BLaER1 (cell line): Measurements from ENCODE around the gene TAF10.

Experiments
- H3K27ac ChIP-seq: shearing (Covaris generic); formaldehyde crosslinking; 2 replicates; pipeline ENCODE4 v1.8.1; 2022
- H3K27me3 ChIP-seq: shearing (Covaris generic); formaldehyde crosslinking; 2 replicates; pipeline ENCODE4 v1.8.1; 2022
- H3K36me3 ChIP-seq: shearing (Covaris generic); formaldehyde crosslinking; 2 replicates; pipeline ENCODE4 v1.8.1; 2022
- H3K4me1 ChIP-seq: shearing (Covaris generic); formaldehyde crosslinking; 2 replicates; pipeline ENCODE4 v1.8.1; 2022
- H3K4me2 ChIP-seq: shearing (Covaris generic); formaldehyde crosslinking; 2 replicates; pipeline ENCODE4 v1.8.1; 2022
- H3K4me3 ChIP-seq: shearing (Covaris generic); formaldehyde crosslinking; 2 replicates; pipeline ENCODE4 v1.8.1; 2022
- H3K9ac ChIP-seq: shearing (Covaris generic); formaldehyde crosslinking; 2 replicates; pipeline ENCODE4 v1.8.1; 2022
- H3K9me3 ChIP-seq: shearing (Covaris generic); formaldehyde crosslinking; 2 replicates; pipeline ENCODE4 v1.8.1; 2022
- H4K20me1 ChIP-seq: shearing (Covaris generic); formaldehyde crosslinking; 2 replicates; pipeline ENCODE4 v1.8.1; 2022
- Cebpa-rat ChIP-seq: shearing (Covaris generic); IDR thresholded peaks from 2 replicates; pipeline ENCODE4 v1.8.1; 2022

The TAF10 gene

GRCh38 chr11:6563667-6564066, 48.3 kb downstream of the TAF10 start:
- Histone ChIP-seq H4K20me1 (no peaks in the 10 kb centered on the region), H3K4me3 (no peak overlapping the region), H3K4me1 (no peaks in the 10 kb centered on the region), H3K4me2 (no peak overlapping the region), H3K27ac (no peak overlapping the region), H3K9me3 (no peaks in the 10 kb centered on the region), H3K36me3 (peaks cover 44% of the 10 kb centered on the region; the same call in 1 of the 2 replicates), H3K9ac (no peak overlapping the region), H3K27me3 (no peaks in the 10 kb centered on the region)
- no peak for TF ChIP-seq Cebpa-rat

- H3K9me3 ChIP-seq = no peaks in the 10 kb centered on the region
- no peaks in the 10 kb centered on the region for H3K27me3 ChIP-seq
- no peaks in the 10 kb centered on the region for H3K4me1 ChIP-seq
- TF ChIP-seq Cebpa-rat = no peak
- H4K20me1 ChIP-seq = no peaks in the 10 kb centered on the region
- no peak overlapping the region for H3K4me3 ChIP-seq
- H3K9ac ChIP-seq = no peak overlapping the region
- no peak overlapping the region for H3K27ac ChIP-seq
- H3K4me2 ChIP-seq = no peak overlapping the region
- peaks cover 46% of the 10 kb centered on the region for H3K36me3 ChIP-seq
Measured at GRCh38 chr11:6563121-6563619, 48.8 kb downstream of the TAF10 start.

- Histone ChIP-seq H3K4me1 (no peaks in the 10 kb centered on the region), H3K4me2 (no peak overlapping the region), H3K27ac (no peak overlapping the region), H3K27me3 (no peaks in the 10 kb centered on the region), H3K36me3 (peaks cover 33% of the 10 kb centered on the region), H4K20me1 (no peaks in the 10 kb centered on the region), H3K9me3 (no peaks in the 10 kb centered on the region), H3K9ac (no peak overlapping the region), H3K4me3 (no peak overlapping the region)
- TF ChIP-seq Cebpa-rat = no peak
Measured at GRCh38 chr11:6561288-6561687, 50.7 kb downstream of the TAF10 start.
